ENCODE measurements around the gene TGM5. TPM values are rescaled to one million over a fixed set of nuclear protein-coding genes. Genes with fewer than 3 reads are reported as not detected.
"Not testable (repeated sequence)": the region's sequence is repeated elsewhere in the genome, so short reads cannot be mapped to it uniquely, and the experiment has no call there.

TGM5 gene
- total RNA-seq, 3 donors from 2014 or later: not detected

- ATAC-seq: no peak
- Mint-ChIP-seq H3K4me1 (ENCODE audit: low read depth) (peaks cover 2% of the 10 kb centered on the region), H3K9me3 (no peaks in the 10 kb centered on the region), H3K27me3 (ENCODE audit: low read depth) (peaks cover 4% of the 10 kb centered on the region), H3K36me3 (ENCODE audit: insufficient read depth) (no peaks in the 10 kb centered on the region), H3K4me3 (no peak overlapping the region)
- DNase-seq: no peak
Observed at GRCh38 chr15:43281926-43282602, 15.3 kb upstream of the TGM5 start.

GRCh38 chr15:43280996-43281395 lies 14.3 kb upstream of the TGM5 start:
- H3K4me1 Mint-ChIP-seq (ENCODE audit: low read depth): peaks cover 2% of the 10 kb centered on the region
- ATAC-seq: no peak
- no peak for DNase-seq
- peaks cover 4% of the 10 kb centered on the region for H3K27me3 Mint-ChIP-seq (ENCODE audit: low read depth)
- H3K36me3 Mint-ChIP-seq (ENCODE audit: insufficient read depth): no peaks in the 10 kb centered on the region
- H3K4me3 Mint-ChIP-seq: no peak overlapping the region
- H3K9me3 Mint-ChIP-seq: no peaks in the 10 kb centered on the region

GRCh38 chr15:43279496-43279895 lies 12.8 kb upstream of the TGM5 start:
- no peaks in the 10 kb centered on the region for H3K36me3 Mint-ChIP-seq (ENCODE audit: insufficient read depth)
- ATAC-seq (no peak), DNase-seq (no peak)
- no peak overlapping the region for H3K4me3 Mint-ChIP-seq
- peaks cover 9% of the 10 kb centered on the region for H3K27me3 Mint-ChIP-seq (ENCODE audit: low read depth)
- no peaks in the 10 kb centered on the region for H3K4me1 Mint-ChIP-seq (ENCODE audit: low read depth)
- no peaks in the 10 kb centered on the region for H3K9me3 Mint-ChIP-seq

GRCh38 chr15:43278869-43279268 lies 12.1 kb upstream of the TGM5 start:
- Mint-ChIP-seq H3K4me3 (no peak overlapping the region), H3K4me1 (ENCODE audit: low read depth) (no peaks in the 10 kb centered on the region), H3K27me3 (ENCODE audit: low read depth) (peaks cover 9% of the 10 kb centered on the region)

GRCh38 chr15:43277901-43278300 lies 11.2 kb upstream of the TGM5 start:
- Mint-ChIP-seq H3K36me3 (ENCODE audit: insufficient read depth) (no peaks in the 10 kb centered on the region), H3K27me3 (ENCODE audit: low read depth) (peaks cover 9% of the 10 kb centered on the region), H3K4me3 (no peak overlapping the region), H3K4me1 (ENCODE audit: low read depth) (no peaks in the 10 kb centered on the region), H3K9me3 (no peaks in the 10 kb centered on the region)
- no peak for ATAC-seq
- DNase-seq: no peak

More at GRCh38 chr15:43278869-43279268, 12.1 kb upstream of the TGM5 start:
- ATAC-seq: no peak
- H3K9me3 Mint-ChIP-seq: no peaks in the 10 kb centered on the region
- no peak for DNase-seq
- H3K36me3 Mint-ChIP-seq (ENCODE audit: insufficient read depth): no peaks in the 10 kb centered on the region

- Mint-ChIP-seq H3K4me1 (ENCODE audit: low read depth) (no peaks in the 10 kb centered on the region), H3K4me3 (no peak overlapping the region), H3K36me3 (ENCODE audit: insufficient read depth) (no peaks in the 10 kb centered on the region), H3K27me3 (ENCODE audit: low read depth) (peaks cover 9% of the 10 kb centered on the region), H3K9me3 (peaks cover 2% of the 10 kb centered on the region)
- ATAC-seq (no peak), DNase-seq (no peak)
Observed at GRCh38 chr15:43277231-43277823, 10.6 kb upstream of the TGM5 start.

- ATAC-seq: no peak
- H3K4me1 Mint-ChIP-seq (ENCODE audit: low read depth): no peaks in the 10 kb centered on the region
- H3K36me3 Mint-ChIP-seq (ENCODE audit: insufficient read depth): no peaks in the 10 kb centered on the region
- no peak for DNase-seq
- no peak overlapping the region for H3K4me3 Mint-ChIP-seq
- peaks cover 11% of the 10 kb centered on the region for H3K27me3 Mint-ChIP-seq (ENCODE audit: low read depth)
- peaks cover 7% of the 10 kb centered on the region for H3K9me3 Mint-ChIP-seq
Observed at GRCh38 chr15:43276563-43277200, 10.0 kb upstream of the TGM5 start.

GRCh38 chr15:43275740-43276562 lies 9.2 kb upstream of the TGM5 start:
- no peaks in the 10 kb centered on the region for H3K36me3 Mint-ChIP-seq (ENCODE audit: insufficient read depth)
- H3K27me3 Mint-ChIP-seq (ENCODE audit: low read depth): peaks cover 11% of the 10 kb centered on the region
- H3K4me3 Mint-ChIP-seq: no peak overlapping the region
- peaks cover 7% of the 10 kb centered on the region for H3K9me3 Mint-ChIP-seq
- ATAC-seq (no peak), DNase-seq (no peak)
- H3K4me1 Mint-ChIP-seq (ENCODE audit: low read depth): peaks cover 2% of the 10 kb centered on the region

GRCh38 chr15:43274136-43274535 lies 7.4 kb upstream of the TGM5 start:
- Mint-ChIP-seq H3K36me3 (ENCODE audit: insufficient read depth) (no peaks in the 10 kb centered on the region), H3K4me1 (ENCODE audit: low read depth) (peaks cover 8% of the 10 kb centered on the region), H3K27me3 (ENCODE audit: low read depth) (peaks cover 13% of the 10 kb centered on the region), H3K9me3 (peaks cover 7% of the 10 kb centered on the region), H3K4me3 (no peak overlapping the region)
- ATAC-seq (no peak), DNase-seq (no peak)

GRCh38 chr15:43273243-43273642 lies 6.5 kb upstream of the TGM5 start:
- Mint-ChIP-seq H3K27me3 (ENCODE audit: low read depth) (peaks cover 14% of the 10 kb centered on the region), H3K4me3 (no peak overlapping the region), H3K9me3 (peaks cover 7% of the 10 kb centered on the region), H3K4me1 (ENCODE audit: low read depth) (peaks cover 8% of the 10 kb centered on the region), H3K36me3 (ENCODE audit: insufficient read depth) (no peaks in the 10 kb centered on the region)
- DNase-seq (no peak), ATAC-seq (no peak)

- H3K27me3 Mint-ChIP-seq (ENCODE audit: low read depth): peaks cover 17% of the 10 kb centered on the region
- not testable (repeated sequence) for ATAC-seq; H3K9me3 Mint-ChIP-seq; DNase-seq; H3K36me3 Mint-ChIP-seq (ENCODE audit: insufficient read depth); H3K4me3 Mint-ChIP-seq; H3K4me1 Mint-ChIP-seq (ENCODE audit: low read depth)
Observed at GRCh38 chr15:43271908-43272307, 5.2 kb upstream of the TGM5 start.

- Mint-ChIP-seq H3K27me3 (ENCODE audit: low read depth) (peaks cover 17% of the 10 kb centered on the region), H3K9me3 (peaks cover 7% of the 10 kb centered on the region), H3K4me1 (ENCODE audit: low read depth) (peaks cover 8% of the 10 kb centered on the region), H3K36me3 (ENCODE audit: insufficient read depth) (no peaks in the 10 kb centered on the region), H3K4me3 (no peak overlapping the region)
- ATAC-seq: no peak
- DNase-seq: no peak
Observed at GRCh38 chr15:43270676-43271306, 4.1 kb upstream of the TGM5 start.

GRCh38 chr15:43270113-43270665 lies 3.5 kb upstream of the TGM5 start:
- Mint-ChIP-seq H3K9me3 (peaks cover 7% of the 10 kb centered on the region), H3K27me3 (ENCODE audit: low read depth) (peaks cover 15% of the 10 kb centered on the region), H3K4me3 (no peak overlapping the region), H3K36me3 (ENCODE audit: insufficient read depth) (no peaks in the 10 kb centered on the region), H3K4me1 (ENCODE audit: low read depth) (peaks cover 8% of the 10 kb centered on the region)
- ATAC-seq: no peak
- no peak for DNase-seq

Data from activated T-cell treated with anti-CD3 and anti-CD28 coated beads, Interleukin-2, amount 50 U/mL, for 4 hours (primary cell).